ENCODE data around the gene PSD2. TPM values are rescaled to one million over a fixed set of nuclear protein-coding genes. Genes with fewer than 3 reads are reported as not detected.

Gene PSD2
- total and polyA plus RNA-seq, 2 of the 13 experiments (the other 11 are each of a cell fraction or from before 2014, with no cell fraction given): 0.07 TPM; not detected in 1

- TF ChIP-seq ATF7 (IDR thresholded peaks at IDR 0.05): no peak
- no peak for TF ChIP-seq ATF7 (CRISPR knock-in tag; IDR thresholded peaks at IDR 0.05)
- no peak for TF ChIP-seq ZNF367 (CRISPR knock-in tag; IDR thresholded peaks at IDR 0.05; ENCODE audit: borderline replicate concordance)
- TF ChIP-seq ZNF841 (CRISPR knock-in tag; IDR thresholded peaks at IDR 0.05; ENCODE audit: borderline replicate concordance): no peak
- no peak for TF ChIP-seq PLSCR1 (CRISPR knock-in tag; IDR thresholded peaks at IDR 0.05; ENCODE audit: borderline replicate concordance)
- no peak for TF ChIP-seq ZEB1 (IDR thresholded peaks at IDR 0.05; ENCODE audit: insufficient replicate concordance, low read depth)
- TF ChIP-seq ZNF766 (CRISPR knock-in tag; IDR thresholded peaks at IDR 0.05; ENCODE audit: borderline replicate concordance): no peak
- TF ChIP-seq CEBPG (CRISPR knock-in tag; IDR thresholded peaks at IDR 0.05): no peak
- 0 out of 2 replicates have a peak, but pooled peaks have one; percentile 76 for TF ChIP-seq ZNF724P (CRISPR knock-in tag; IDR thresholded peaks at IDR 0.05; ENCODE audit: borderline replicate concordance)
- TF ChIP-seq ZBTB38 (CRISPR knock-in tag; IDR thresholded peaks at IDR 0.05): peak; percentile 88; the same call in 1 of the 2 replicates
- TF ChIP-seq, protein P1, sequence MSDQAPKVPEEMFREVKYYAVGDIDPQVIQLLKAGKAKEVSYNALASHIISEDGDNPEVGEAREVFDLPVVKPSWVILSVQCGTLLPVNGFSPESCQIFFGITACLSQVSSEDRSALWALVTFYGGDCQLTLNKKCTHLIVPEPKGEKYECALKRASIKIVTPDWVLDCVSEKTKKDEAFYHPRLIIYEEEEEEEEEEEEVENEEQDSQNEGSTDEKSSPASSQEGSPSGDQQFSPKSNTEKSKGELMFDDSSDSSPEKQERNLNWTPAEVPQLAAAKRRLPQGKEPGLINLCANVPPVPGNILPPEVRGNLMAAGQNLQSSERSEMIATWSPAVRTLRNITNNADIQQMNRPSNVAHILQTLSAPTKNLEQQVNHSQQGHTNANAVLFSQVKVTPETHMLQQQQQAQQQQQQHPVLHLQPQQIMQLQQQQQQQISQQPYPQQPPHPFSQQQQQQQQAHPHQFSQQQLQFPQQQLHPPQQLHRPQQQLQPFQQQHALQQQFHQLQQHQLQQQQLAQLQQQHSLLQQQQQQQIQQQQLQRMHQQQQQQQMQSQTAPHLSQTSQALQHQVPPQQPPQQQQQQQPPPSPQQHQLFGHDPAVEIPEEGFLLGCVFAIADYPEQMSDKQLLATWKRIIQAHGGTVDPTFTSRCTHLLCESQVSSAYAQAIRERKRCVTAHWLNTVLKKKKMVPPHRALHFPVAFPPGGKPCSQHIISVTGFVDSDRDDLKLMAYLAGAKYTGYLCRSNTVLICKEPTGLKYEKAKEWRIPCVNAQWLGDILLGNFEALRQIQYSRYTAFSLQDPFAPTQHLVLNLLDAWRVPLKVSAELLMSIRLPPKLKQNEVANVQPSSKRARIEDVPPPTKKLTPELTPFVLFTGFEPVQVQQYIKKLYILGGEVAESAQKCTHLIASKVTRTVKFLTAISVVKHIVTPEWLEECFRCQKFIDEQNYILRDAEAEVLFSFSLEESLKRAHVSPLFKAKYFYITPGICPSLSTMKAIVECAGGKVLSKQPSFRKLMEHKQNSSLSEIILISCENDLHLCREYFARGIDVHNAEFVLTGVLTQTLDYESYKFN (CRISPR knock-in tag; conservative IDR thresholded peaks at IDR 0.05): peak; percentile 48
- no peak for TF ChIP-seq GLI4 (CRISPR knock-in tag; IDR thresholded peaks at IDR 0.05; ENCODE audit: borderline replicate concordance)
- no peak for TF ChIP-seq CCAR2 (optimal IDR thresholded peaks at IDR 0.05; ENCODE audit: low read depth, low read length)
- TF ChIP-seq ZNF33B (CRISPR knock-in tag; IDR thresholded peaks at IDR 0.05): peak; percentile 36; the same call in 1 of the 2 replicates
- no peak for TF ChIP-seq TCF12 (IDR thresholded peaks at IDR 0.05)
- peak; percentile 87 for TF ChIP-seq TCF12 (CRISPR knock-in tag; IDR thresholded peaks at IDR 0.05)
- peak in 1 of 2 experiments; percentile 65; a peak in 1 of 4 replicates for TF ChIP-seq KLF16 (CRISPR knock-in tag; IDR thresholded peaks at IDR 0.05)
- no peak for TF ChIP-seq DNMT1 (CRISPR knock-in tag; IDR thresholded peaks at IDR 0.05)
- no peak for TF ChIP-seq SRSF9 (IDR thresholded peaks at IDR 0.05; ENCODE audit: borderline replicate concordance, insufficient read depth, low read depth, low read length, poor library complexity, severe bottlenecking)
- TF ChIP-seq, protein P2, sequence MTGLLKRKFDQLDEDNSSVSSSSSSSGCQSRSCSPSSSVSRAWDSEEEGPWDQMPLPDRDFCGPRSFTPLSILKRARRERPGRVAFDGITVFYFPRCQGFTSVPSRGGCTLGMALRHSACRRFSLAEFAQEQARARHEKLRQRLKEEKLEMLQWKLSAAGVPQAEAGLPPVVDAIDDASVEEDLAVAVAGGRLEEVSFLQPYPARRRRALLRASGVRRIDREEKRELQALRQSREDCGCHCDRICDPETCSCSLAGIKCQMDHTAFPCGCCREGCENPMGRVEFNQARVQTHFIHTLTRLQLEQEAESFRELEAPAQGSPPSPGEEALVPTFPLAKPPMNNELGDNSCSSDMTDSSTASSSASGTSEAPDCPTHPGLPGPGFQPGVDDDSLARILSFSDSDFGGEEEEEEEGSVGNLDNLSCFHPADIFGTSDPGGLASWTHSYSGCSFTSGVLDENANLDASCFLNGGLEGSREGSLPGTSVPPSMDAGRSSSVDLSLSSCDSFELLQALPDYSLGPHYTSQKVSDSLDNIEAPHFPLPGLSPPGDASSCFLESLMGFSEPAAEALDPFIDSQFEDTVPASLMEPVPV (CRISPR knock-in tag; IDR thresholded peaks at IDR 0.05): no peak
- TF ChIP-seq ZSCAN31 (CRISPR knock-in tag; IDR thresholded peaks at IDR 0.05; ENCODE audit: low read depth): peak; percentile 86
- no peak for TF ChIP-seq NCOR1 (IDR thresholded peaks at IDR 0.05; ENCODE audit: borderline replicate concordance, low read length)
- peak; percentile 66; the same call in 1 of the 2 replicates for TF ChIP-seq GFI1 (CRISPR knock-in tag; IDR thresholded peaks at IDR 0.05; ENCODE audit: borderline replicate concordance)
- TF ChIP-seq RCOR2 (CRISPR knock-in tag; IDR thresholded peaks at IDR 0.05): peak; percentile 59; the same call in 1 of the 2 replicates
Observed at GRCh38 chr5:139765409-139766217, 30.0 kb upstream of the PSD2 start (continued).

Measured in HepG2 (cell line).